Dendritic cell treated with granulocyte-macrophage colony-stimulating factor and Interleukin-4, amounts not matched to agents 40 ng/mL and 50 ng/mL, for 4 days (primary cell): ENCODE measurements around the gene LBR.

Experiments used
- H3K27ac Mint-ChIP-seq: one replicate; pipeline ENCODE4 v1.8.0; 2022; ENCODE audit warnings: mild to moderate bottlenecking, mixed read lengths
- H3K27me3 Mint-ChIP-seq: one replicate; pipeline ENCODE4 v1.8.0; 2022; ENCODE audit warnings: mild to moderate bottlenecking, mixed read lengths
- H3K36me3 Mint-ChIP-seq: one replicate; pipeline ENCODE4 v1.8.0; 2022; ENCODE audit warnings: low read depth, mixed read lengths
- H3K4me1 Mint-ChIP-seq: one replicate; pipeline ENCODE4 v1.8.0; 2022; ENCODE audit warnings: low read depth, mixed read lengths
- H3K4me3 Mint-ChIP-seq: one replicate; pipeline ENCODE4 v1.8.0; 2022; ENCODE audit warnings: mild to moderate bottlenecking, moderate library complexity, mixed read lengths
- H3K9me3 Mint-ChIP-seq: one replicate; pipeline ENCODE4 v1.8.0; 2022; ENCODE audit warnings: mixed read lengths
- intact Hi-C: fragments of 100-400 bp; cut with micrococcal nuclease; formaldehyde crosslinking; loops from one replicate; pipeline ENCODE4 v1.15.0; 2022

Gene LBR

GRCh38 chr1:225469051-225469450, 41.2 kb upstream of the LBR start:
- H3K4me3 Mint-ChIP-seq, result no peak overlapping the region
- intact Hi-C loops, result loop anchor here (5.0 kb wide), 1 partner anchor 453 kb away; the partner anchor contains the start of gene PYCR2
- H3K36me3 Mint-ChIP-seq, result no peaks in the 10 kb centered on the region
- no peaks in the 10 kb centered on the region for H3K27me3 Mint-ChIP-seq
- peak overlapping the region; percentile 98 for H3K27ac Mint-ChIP-seq
- peaks cover 54% of the 10 kb centered on the region for H3K4me1 Mint-ChIP-seq
- H3K9me3 Mint-ChIP-seq, result peaks cover 8% of the 10 kb centered on the region

GRCh38 chr1:225468270-225469020, 40.6 kb upstream of the LBR start:
- Mint-ChIP-seq H3K27me3 (no peaks in the 10 kb centered on the region), H3K9me3 (peaks cover 7% of the 10 kb centered on the region), H3K4me1 (peaks cover 53% of the 10 kb centered on the region), H3K27ac (peak overlapping the region; percentile 98), H3K36me3 (no peaks in the 10 kb centered on the region), H3K4me3 (peak overlapping the region; percentile 79)
- intact Hi-C loops, result loop anchor here (5.0 kb wide), 1 partner anchor 454 kb away; the partner anchor contains the start of gene PYCR2

DNA sequence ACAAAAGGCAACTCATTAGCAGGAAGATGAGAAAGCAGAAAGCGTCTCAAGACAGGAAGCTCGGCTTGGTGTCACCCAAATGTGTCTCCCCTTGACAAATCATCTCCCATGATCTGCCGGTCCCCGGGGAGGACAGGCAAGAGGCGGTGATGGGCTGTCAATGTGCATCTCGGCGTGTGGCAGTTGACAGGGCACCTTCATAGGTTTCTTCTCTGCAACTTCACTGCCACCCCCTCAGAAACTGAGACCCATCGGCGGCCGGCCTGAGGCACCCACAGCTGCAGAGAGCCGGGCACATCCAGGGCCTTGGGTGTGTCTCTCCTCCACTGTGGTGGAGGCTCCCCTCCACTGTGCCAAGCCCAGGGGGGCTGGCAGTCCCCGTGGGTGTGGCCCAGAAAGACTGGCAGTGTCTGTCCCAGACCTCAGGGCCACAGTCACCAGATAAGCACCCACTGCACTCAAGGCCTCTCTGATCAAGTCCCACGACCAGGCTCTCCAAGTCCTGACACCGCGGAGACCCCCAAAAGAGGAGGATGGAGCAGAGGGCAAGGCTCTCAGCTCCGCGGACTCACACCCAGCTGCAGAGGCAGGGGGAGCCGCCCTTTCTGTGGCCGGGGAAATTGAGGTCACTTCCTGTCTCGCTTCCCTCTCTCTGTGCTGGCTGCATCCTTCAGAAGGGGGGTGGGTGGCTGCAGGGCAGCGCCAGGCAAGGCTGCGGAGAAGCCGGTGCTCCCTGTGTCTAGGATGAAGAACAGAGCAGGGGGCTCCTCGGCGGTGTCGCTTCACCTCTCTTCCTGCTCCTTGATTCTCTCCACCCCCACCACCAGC, 39.6 kb upstream of the LBR start:
- intact Hi-C loops, result loop anchor here (1.0 to 5.0 kb wide), 3 partner anchors 9 to 455 kb away; partner anchors contain the start of genes LBR and PYCR2
- peaks cover 52% of the 10 kb centered on the region for H3K4me1 Mint-ChIP-seq
- H3K27ac Mint-ChIP-seq, result peak overlapping the region; percentile 98
- H3K27me3 Mint-ChIP-seq, result no peaks in the 10 kb centered on the region
- no peaks in the 10 kb centered on the region for H3K9me3 Mint-ChIP-seq
- H3K4me3 Mint-ChIP-seq, result peak overlapping the region; percentile 79
- no peaks in the 10 kb centered on the region for H3K36me3 Mint-ChIP-seq

GRCh38 chr1:225466848-225467192, 39.0 kb upstream of the LBR start:
- no peaks in the 10 kb centered on the region for H3K36me3 Mint-ChIP-seq
- no peaks in the 10 kb centered on the region for H3K9me3 Mint-ChIP-seq
- H3K27ac Mint-ChIP-seq, result peak overlapping the region; percentile 98
- no peaks in the 10 kb centered on the region for H3K27me3 Mint-ChIP-seq
- intact Hi-C loops, result loop anchor here (1.0 to 5.0 kb wide), 4 partner anchors 9 to 455 kb away; partner anchors contain the start of genes LBR and PYCR2
- peak overlapping the region; percentile 79 for H3K4me3 Mint-ChIP-seq
- peaks cover 57% of the 10 kb centered on the region for H3K4me1 Mint-ChIP-seq

GRCh38 chr1:225465793-225466517, 38.1 kb upstream of the LBR start:
- no peak overlapping the region for H3K4me3 Mint-ChIP-seq
- peak overlapping the region; percentile 98 for H3K27ac Mint-ChIP-seq
- no peaks in the 10 kb centered on the region for H3K9me3 Mint-ChIP-seq
- peaks cover 61% of the 10 kb centered on the region for H3K4me1 Mint-ChIP-seq
- intact Hi-C loops, result loop anchor here (1.0 to 5.0 kb wide), 3 partner anchors 21 to 456 kb away; partner anchors contain the start of genes LBR and PYCR2
- no peaks in the 10 kb centered on the region for H3K36me3 Mint-ChIP-seq
- H3K27me3 Mint-ChIP-seq, result no peaks in the 10 kb centered on the region

GRCh38 chr1:225464851-225465792, 37.3 kb upstream of the LBR start:
- Mint-ChIP-seq H3K27ac (peak overlapping the region; percentile 98), H3K9me3 (no peaks in the 10 kb centered on the region), H3K27me3 (no peaks in the 10 kb centered on the region), H3K36me3 (no peaks in the 10 kb centered on the region), H3K4me3 (no peak overlapping the region), H3K4me1 (peaks cover 69% of the 10 kb centered on the region)
- intact Hi-C loops, result loop anchor here (5.0 kb wide), 1 partner anchor 457 kb away; the partner anchor contains the start of gene PYCR2

- Mint-ChIP-seq H3K27me3 (no peaks in the 10 kb centered on the region), H3K9me3 (no peaks in the 10 kb centered on the region), H3K4me3 (no peak overlapping the region), H3K27ac (peak overlapping the region; percentile 31), H3K36me3 (no peaks in the 10 kb centered on the region), H3K4me1 (peaks cover 81% of the 10 kb centered on the region)
- intact Hi-C loops, result no loop called here
Measured at GRCh38 chr1:225462714-225463574, 35.1 kb upstream of the LBR start.

- no peak overlapping the region for H3K4me3 Mint-ChIP-seq
- no peaks in the 10 kb centered on the region for H3K9me3 Mint-ChIP-seq
- H3K27ac Mint-ChIP-seq, result peak overlapping the region; percentile 62
- intact Hi-C loops, result no loop called here
- peaks cover 78% of the 10 kb centered on the region for H3K4me1 Mint-ChIP-seq
- H3K27me3 Mint-ChIP-seq, result no peaks in the 10 kb centered on the region
- H3K36me3 Mint-ChIP-seq, result no peaks in the 10 kb centered on the region
Measured at GRCh38 chr1:225462429-225462713, 34.5 kb upstream of the LBR start.

DNA sequence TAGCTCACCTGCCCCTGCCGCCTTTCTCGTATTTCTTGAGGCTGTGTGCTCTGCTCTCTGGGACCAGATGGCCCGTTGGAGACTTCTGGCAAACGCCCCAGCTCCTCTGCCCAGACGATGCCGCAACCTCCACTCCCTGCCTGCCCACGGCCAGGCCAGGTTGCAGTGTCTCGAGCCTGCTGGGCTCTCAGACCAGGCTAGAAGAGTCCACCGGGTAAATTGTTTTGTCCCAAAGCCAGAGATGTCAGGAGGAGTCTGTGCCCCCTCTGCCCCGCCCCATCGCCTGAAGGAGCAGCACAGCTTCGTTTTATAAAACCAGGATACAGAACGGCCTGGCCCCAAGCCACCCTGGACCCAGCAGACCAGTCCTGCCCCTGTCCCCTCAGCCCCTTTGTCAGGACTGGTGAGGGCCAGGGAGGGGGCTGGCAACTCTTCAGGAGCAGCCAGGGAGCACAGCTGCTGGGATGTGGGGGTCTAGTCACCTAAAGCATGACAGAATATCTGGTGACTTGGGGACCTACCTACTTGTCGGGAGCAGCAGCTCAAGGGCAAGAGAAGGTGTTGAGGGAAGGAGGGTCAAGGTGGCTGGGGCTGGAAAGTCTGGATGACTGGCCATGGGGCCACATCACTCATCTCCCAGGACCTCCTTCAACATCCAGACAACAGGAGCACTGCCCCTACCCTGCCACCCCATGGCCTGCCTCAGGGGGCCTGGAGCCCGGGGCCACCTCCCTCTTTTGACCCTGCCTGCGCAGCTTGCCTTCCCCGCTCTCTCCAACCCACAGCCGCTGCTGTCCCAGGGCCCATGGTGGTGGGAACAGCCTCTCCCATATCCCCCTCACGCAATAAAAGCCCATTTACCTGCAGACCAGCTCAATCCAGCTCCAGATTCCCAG, 33.9 kb upstream of the LBR start:
- no peaks in the 10 kb centered on the region for H3K27me3 Mint-ChIP-seq
- intact Hi-C loops, result no loop called here
- no peaks in the 10 kb centered on the region for H3K36me3 Mint-ChIP-seq
- peak overlapping the region; percentile 62 for H3K27ac Mint-ChIP-seq
- no peak overlapping the region for H3K4me3 Mint-ChIP-seq
- no peaks in the 10 kb centered on the region for H3K9me3 Mint-ChIP-seq
- peaks cover 72% of the 10 kb centered on the region for H3K4me1 Mint-ChIP-seq

DNA sequence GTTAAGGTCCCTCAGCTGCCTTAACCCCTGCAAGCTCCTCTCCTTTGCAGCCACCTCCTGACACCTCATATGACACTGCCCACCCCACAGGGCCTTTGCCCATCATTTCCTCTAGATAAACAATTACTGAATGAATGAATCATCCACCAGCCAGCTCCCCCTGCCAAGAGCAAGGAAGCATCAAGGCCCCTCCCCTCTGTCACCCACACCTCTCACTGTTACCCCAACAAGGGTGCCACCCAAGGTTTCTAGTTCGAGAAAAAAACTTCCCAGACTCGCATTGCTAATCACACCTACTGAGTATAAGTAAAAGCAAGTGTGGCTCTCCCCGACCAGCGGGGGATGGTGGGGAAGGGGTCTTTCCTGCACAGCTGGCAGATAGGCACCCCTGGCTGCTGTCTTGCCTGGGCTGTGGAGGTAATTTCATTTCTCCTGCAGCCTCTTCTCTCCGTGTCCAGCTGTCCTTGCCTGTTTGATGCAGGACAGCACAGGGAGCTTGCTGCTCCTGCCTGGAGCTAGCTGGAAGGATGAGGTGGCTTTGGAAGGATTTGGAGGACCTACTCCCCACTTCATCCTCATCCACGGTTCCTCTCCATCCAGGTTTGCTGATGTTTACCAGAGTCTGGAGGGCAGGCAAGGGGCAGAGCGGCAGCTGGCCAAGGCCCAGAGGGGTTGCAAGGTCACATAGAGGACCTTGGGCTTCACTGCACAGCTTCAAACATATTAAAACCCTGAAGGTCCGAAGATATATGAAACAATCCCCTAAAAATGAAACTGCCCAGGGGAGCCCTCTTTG, 33.1 kb upstream of the LBR start:
- H3K4me1 Mint-ChIP-seq, result peaks cover 63% of the 10 kb centered on the region
- no peaks in the 10 kb centered on the region for H3K9me3 Mint-ChIP-seq
- no peaks in the 10 kb centered on the region for H3K27me3 Mint-ChIP-seq
- H3K4me3 Mint-ChIP-seq, result no peak overlapping the region
- intact Hi-C loops, result no loop called here
- H3K36me3 Mint-ChIP-seq, result no peaks in the 10 kb centered on the region
- peak overlapping the region; percentile 62 for H3K27ac Mint-ChIP-seq

GRCh38 chr1:225460021-225460736, 32.3 kb upstream of the LBR start:
- intact Hi-C loops, result no loop called here
- peaks cover 57% of the 10 kb centered on the region for H3K4me1 Mint-ChIP-seq

More at GRCh38 chr1:225460021-225460736, 32.3 kb upstream of the LBR start:
- Mint-ChIP-seq H3K36me3 (no peaks in the 10 kb centered on the region), H3K4me3 (no peak overlapping the region), H3K9me3 (no peaks in the 10 kb centered on the region), H3K27ac (peak overlapping the region; percentile 62), H3K27me3 (no peaks in the 10 kb centered on the region)
